Dendritic cell treated with granulocyte-macrophage colony-stimulating factor and Interleukin-4, amounts not matched to agents 40 ng/mL and 50 ng/mL, for 4 days (primary cell): ENCODE measurements around the gene SPTSSB.

Experiments
- H3K27ac Mint-ChIP-seq: one replicate; pipeline ENCODE4 v1.8.0; 2022; ENCODE audit warnings: mild to moderate bottlenecking, mixed read lengths
- H3K27me3 Mint-ChIP-seq: one replicate; pipeline ENCODE4 v1.8.0; 2022; ENCODE audit warnings: mild to moderate bottlenecking, mixed read lengths
- H3K36me3 Mint-ChIP-seq: one replicate; pipeline ENCODE4 v1.8.0; 2022; ENCODE audit warnings: low read depth, mixed read lengths
- H3K4me1 Mint-ChIP-seq: one replicate; pipeline ENCODE4 v1.8.0; 2022; ENCODE audit warnings: low read depth, mixed read lengths
- H3K4me3 Mint-ChIP-seq: one replicate; pipeline ENCODE4 v1.8.0; 2022; ENCODE audit warnings: mild to moderate bottlenecking, moderate library complexity, mixed read lengths
- H3K9me3 Mint-ChIP-seq: one replicate; pipeline ENCODE4 v1.8.0; 2022; ENCODE audit warnings: mixed read lengths
- intact Hi-C: fragments of 100-400 bp; cut with micrococcal nuclease; formaldehyde crosslinking; loops from one replicate; pipeline ENCODE4 v1.15.0; 2022

Gene SPTSSB, protein sequence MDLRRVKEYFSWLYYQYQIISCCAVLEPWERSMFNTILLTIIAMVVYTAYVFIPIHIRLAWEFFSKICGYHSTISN

DNA sequence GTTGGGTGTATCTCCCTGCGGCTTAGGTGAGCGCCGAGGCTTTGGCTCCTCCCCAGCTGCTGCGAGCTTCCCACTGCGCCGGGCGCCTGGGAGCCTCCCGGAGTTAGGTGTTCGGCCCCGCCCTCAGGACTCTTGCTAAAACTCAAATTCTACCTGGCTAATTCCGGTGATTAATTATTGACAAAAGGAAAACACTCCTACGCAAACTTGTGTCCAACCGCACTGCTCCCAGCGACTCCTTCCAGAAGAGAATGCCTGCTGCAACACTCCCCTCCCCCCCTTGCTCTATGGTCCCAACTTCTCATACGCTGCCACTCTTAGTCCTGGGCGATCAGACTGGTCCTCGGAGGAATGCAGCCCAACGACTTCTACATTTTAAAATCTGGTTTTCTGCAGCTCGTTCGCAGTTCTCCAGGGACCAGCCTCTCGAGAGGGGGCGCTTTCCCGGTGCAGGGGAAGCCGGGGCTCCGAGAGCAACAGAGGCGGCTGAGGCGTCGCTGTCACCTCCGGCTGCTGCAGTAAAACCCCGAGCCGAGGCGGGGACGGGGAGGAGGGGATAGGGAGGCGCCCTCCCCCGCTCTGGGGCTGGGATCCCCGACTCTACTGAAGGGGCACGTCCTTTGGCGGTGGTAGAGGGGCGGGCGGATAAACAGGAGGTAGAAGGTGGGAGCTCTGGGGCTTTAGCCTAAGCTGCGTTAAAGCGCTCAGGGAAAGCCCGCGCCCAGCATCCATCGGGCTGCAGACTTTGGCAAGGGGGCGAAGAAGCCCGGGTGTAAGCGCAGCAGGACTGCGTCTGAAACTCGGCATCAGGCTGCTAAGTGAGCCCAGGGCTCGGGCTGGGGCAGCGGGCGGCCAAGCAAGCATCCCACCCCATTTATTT, at the start of gene SPTSSB:
Gene SPTSSB, minus strand, starts transcription at position 77 of the 880 bp plus-strand sequence. CDS start 25,194 bp downstream, outside the sequence.
- Mint-ChIP-seq H3K9me3 (no peaks in the 10 kb centered on the region), H3K27ac (peak within 1 kb of the TSS; percentile 28), H3K27me3 (peaks cover 81% of the 10 kb centered on the region), H3K4me3 (peak within 1 kb of the TSS; percentile 83), H3K4me1 (peaks cover 19% of the 10 kb centered on the region), H3K36me3 (no peaks in the 10 kb centered on the region)
- intact Hi-C loops: no loop called here

DNA sequence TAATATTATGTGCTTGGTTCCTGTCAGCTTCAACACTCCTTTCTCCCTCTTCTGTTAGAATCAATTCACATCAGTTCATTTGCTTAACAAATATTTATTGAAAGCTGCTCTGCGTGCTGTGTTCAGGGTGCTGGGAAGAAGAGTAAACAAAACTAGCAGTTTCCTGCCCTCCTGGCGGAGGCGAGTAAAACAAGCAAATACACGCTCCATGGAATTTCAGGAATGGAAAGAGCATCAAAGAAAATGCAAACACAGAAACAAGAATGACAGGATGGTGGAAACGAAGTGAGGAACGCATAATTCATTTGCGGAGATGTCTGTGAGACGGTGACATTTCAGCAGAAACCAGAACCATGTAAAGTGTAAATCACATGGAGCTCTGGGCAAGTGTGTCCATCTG, 49.4 kb upstream of the SPTSSB start:
- peaks cover 7% of the 10 kb centered on the region for H3K9me3 Mint-ChIP-seq
- H3K36me3 Mint-ChIP-seq: no peaks in the 10 kb centered on the region
- no peak overlapping the region for H3K27ac Mint-ChIP-seq
- H3K4me1 Mint-ChIP-seq: no peaks in the 10 kb centered on the region
- H3K27me3 Mint-ChIP-seq: peaks cover 2% of the 10 kb centered on the region
- intact Hi-C loops: loop anchor here (5.0 to 10.0 kb wide), 2 partner anchors 466 to 733 kb away; no protein-coding TSS in a partner anchor
- no peak overlapping the region for H3K4me3 Mint-ChIP-seq

DNA sequence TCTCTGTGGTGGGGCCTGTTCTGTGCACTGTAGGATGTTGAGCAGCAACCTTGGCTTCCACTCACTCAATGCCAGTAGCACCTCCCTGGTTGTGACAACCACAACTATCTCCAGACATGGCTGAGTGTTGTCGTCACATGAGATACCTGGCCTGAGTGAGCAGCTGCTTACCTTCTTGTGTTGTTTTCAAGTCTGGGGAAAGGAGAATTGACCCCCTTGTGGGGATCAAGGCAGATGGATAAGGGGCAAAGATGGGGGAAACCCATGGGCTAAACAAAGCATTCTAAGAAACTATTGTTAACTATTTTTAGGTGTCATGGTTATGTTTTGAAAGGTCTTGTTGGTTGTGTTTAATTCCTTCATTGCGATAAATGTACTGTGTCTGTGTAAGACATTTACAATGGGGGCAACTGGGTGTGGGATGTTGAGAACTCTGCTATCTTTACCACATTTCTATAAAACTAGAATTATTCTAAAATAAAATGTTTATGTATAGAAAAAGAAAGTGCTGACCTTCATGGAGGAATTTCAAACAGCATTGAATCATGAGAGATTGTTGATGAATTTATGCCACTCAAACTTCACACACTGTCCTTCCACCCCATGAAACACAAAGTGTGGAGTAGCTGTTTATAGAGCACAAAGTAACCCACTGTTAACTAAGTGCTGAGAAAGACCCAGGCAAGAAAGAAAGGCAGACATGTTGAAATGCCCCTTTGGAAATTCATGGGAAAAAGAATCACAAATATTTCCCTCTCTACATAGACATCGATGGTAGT, 48.4 kb upstream of the SPTSSB start:
- H3K36me3 Mint-ChIP-seq: no peaks in the 10 kb centered on the region
- intact Hi-C loops: loop anchor here (5.0 to 10.0 kb wide), 2 partner anchors 465 to 732 kb away; no protein-coding TSS in a partner anchor
- H3K4me3 Mint-ChIP-seq: no peak overlapping the region
- H3K9me3 Mint-ChIP-seq: peaks cover 7% of the 10 kb centered on the region
- peaks cover 2% of the 10 kb centered on the region for H3K27me3 Mint-ChIP-seq
- no peak overlapping the region for H3K27ac Mint-ChIP-seq
- H3K4me1 Mint-ChIP-seq: no peaks in the 10 kb centered on the region

DNA sequence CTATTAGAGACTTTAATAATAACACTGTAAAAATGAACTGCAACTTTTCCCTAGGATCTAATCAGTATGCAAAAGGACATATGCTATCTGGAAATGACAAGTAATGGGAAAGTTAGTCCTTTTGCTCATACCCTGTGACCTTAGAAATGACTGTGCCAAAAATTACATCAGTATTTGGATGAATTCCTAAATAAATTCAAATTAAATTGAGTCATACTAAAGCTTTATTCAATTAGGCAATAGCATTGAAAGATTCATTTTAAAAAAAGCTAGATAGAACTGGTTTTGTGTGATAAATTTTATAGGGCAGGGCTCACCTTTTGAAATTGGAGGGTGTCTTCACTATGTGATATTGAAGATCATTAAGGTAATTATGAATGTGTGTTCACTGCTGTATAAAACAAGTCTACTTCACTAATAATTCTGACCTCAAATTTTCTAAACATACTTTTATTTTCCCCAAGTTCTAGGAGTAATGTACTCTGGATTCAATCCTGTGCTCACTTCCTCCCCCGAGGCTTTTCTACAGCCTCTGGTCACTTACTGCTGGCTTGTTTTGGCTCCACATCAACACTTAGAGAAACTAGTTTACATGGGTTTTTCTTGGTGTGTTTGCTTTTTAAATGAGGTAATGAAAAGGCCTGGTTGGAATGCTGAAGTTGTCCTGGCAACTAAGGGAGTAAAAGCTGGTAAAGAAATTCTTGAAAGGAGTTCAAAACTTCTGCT, 44.4 kb upstream of the SPTSSB start:
- no peak overlapping the region for H3K27ac Mint-ChIP-seq
- H3K4me3 Mint-ChIP-seq: no peak overlapping the region
- intact Hi-C loops: no loop called here
- H3K4me1 Mint-ChIP-seq: no peaks in the 10 kb centered on the region
- H3K36me3 Mint-ChIP-seq: no peaks in the 10 kb centered on the region
- peaks cover 7% of the 10 kb centered on the region for H3K9me3 Mint-ChIP-seq
- peaks cover 4% of the 10 kb centered on the region for H3K27me3 Mint-ChIP-seq

DNA sequence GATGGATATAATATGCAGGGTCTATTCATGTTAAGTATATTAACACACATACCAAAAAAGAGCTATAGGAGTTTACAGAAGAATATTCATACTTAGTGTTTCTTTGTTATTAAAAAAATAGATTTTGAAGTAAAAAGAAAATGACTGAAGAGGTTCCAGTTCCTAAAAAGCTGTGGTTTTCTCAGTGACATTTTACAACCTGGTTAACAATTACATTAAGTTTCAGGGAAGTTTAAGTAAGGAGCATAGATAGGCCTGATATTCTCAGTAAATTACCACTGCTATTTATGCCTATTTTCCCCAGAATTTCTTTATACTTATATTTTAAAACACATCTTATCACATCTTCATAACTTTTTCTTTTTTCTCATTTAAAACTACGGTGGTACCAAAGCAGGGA, 43.6 kb upstream of the SPTSSB start:
- H3K9me3 Mint-ChIP-seq: peaks cover 7% of the 10 kb centered on the region
- H3K36me3 Mint-ChIP-seq: no peaks in the 10 kb centered on the region
- intact Hi-C loops: no loop called here
- no peak overlapping the region for H3K27ac Mint-ChIP-seq
- H3K4me3 Mint-ChIP-seq: no peak overlapping the region
- no peaks in the 10 kb centered on the region for H3K4me1 Mint-ChIP-seq
- H3K27me3 Mint-ChIP-seq: peaks cover 4% of the 10 kb centered on the region

DNA sequence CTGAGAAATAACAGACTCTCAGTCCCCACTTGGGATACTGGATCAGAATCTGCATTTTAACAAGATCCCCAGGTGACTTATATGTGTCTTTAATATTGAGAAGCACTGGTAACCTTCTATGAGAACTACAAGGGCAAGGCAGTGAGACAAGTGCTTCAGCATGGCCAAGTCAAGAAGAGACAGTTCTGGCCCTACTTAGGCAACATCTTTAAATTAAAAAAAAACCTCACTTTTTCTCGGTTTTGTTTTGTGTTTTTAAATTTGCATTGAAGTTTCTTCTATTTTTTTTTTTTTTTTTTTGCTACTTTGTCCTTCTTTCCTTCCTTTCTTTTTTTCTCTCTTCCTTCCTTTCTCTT, 42.5 kb upstream of the SPTSSB start:
- Mint-ChIP-seq H3K27me3 (peaks cover 2% of the 10 kb centered on the region), H3K27ac (no peak overlapping the region), H3K36me3 (no peaks in the 10 kb centered on the region), H3K9me3 (peaks cover 7% of the 10 kb centered on the region), H3K4me1 (no peaks in the 10 kb centered on the region), H3K4me3 (no peak overlapping the region)
- intact Hi-C loops: no loop called here

DNA sequence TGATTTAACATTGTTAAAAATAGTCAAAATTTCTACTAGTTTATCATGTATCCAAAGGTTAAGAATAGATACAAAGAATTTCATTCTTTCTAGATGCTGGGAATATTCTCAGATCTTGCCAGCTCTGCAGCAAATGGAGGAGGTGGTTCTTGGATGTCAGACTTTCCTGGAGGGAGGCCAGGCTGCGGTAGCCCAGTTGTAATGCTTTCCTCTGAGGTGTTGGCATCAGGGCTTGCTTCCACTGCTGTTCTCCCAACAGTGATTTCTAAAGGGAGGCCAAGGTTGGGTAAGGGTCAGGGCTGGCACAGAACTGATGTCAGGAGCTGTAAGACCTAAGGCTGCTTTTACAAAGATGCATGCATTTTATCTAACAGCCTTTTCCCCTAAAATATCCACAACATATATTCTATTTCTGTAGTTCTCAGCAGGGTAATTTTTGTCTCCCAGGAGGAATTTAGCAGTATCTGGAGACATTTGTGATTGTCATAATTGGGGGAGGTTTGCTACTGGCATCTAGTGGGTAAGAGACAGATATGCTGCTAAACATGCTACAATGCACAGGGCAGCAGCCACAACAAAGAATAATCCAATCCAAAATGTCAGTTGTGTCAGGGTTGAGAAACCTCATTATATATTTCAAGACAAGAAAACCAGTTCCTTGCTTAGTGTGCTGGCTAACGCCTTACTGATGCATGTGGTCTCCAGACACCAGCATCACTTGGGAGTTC, 42.0 kb upstream of the SPTSSB start:
- Mint-ChIP-seq H3K36me3 (no peaks in the 10 kb centered on the region), H3K9me3 (peaks cover 7% of the 10 kb centered on the region), H3K4me1 (no peaks in the 10 kb centered on the region), H3K27me3 (peaks cover 2% of the 10 kb centered on the region), H3K27ac (no peak overlapping the region), H3K4me3 (no peak overlapping the region)
- intact Hi-C loops: no loop called here

DNA sequence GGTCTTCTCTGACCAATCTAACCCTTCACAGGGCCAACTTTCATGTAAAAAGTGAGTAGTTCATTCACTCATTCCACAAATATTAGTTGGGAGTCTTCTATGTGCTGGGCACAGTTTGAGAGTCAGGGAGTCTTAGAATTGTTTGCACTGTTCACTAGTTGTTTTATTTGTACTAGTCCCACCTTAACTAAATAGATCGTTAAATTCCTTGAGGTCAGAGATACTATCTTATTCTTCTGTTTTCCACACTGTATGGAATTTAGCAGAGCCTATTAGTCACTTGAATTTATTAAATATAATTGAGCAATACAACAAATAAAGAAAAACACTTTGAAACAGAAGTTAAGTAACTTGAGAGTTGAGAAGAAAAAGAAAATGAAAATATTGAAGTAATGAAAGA, 40.8 kb upstream of the SPTSSB start:
- H3K36me3 Mint-ChIP-seq: no peaks in the 10 kb centered on the region
- intact Hi-C loops: no loop called here
- peaks cover 2% of the 10 kb centered on the region for H3K27me3 Mint-ChIP-seq
- H3K4me3 Mint-ChIP-seq: no peak overlapping the region
- no peak overlapping the region for H3K27ac Mint-ChIP-seq
- peaks cover 5% of the 10 kb centered on the region for H3K9me3 Mint-ChIP-seq
- H3K4me1 Mint-ChIP-seq: no peaks in the 10 kb centered on the region

DNA sequence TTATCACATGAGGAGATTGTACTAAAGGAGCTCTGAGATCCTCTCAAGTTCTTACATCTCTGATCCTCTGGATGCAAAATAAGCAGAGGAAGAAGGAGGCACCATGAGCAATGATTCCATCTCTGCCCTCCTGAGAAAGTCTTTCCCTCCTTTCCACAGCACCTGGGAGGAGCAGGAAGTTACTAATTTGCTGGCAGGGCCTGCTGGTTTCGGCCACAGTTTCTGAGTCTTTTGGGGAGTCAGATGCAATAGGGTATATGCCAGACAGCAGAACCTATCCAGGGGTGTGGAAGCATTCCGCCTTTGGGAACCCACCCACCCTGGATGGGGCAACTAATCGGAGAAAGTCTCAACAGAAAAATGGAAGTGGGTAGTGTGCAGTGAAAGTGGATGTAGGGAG, 38.5 kb upstream of the SPTSSB start:
- Mint-ChIP-seq H3K27me3 (peaks cover 2% of the 10 kb centered on the region), H3K27ac (no peak overlapping the region), H3K4me1 (peaks cover 7% of the 10 kb centered on the region), H3K9me3 (no peaks in the 10 kb centered on the region), H3K36me3 (no peaks in the 10 kb centered on the region), H3K4me3 (no peak overlapping the region)
- intact Hi-C loops: loop anchor here (1.0 to 10.0 kb wide), 2 partner anchors 105 to 136 kb away; no protein-coding TSS in a partner anchor

DNA sequence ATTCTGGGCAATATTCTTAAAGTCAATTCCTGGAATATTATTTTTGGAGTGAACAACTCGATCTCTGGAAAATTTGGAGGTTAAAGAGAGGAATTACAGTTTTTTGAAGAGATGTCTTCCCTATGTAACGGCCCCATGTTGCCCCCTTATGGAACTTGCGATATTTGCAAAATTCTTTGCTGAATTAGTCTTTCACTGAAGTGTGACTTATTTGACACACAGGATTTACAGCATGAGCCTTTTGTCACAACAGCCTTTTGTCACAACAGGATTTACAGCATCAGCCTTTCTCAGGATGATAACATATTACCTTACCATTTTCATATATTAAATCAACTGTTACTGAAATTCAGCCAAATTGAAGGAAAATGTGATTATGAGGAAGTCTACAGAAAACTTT, 37.8 kb upstream of the SPTSSB start:
- peaks cover 2% of the 10 kb centered on the region for H3K27me3 Mint-ChIP-seq
- H3K4me1 Mint-ChIP-seq: peaks cover 7% of the 10 kb centered on the region
- no peak overlapping the region for H3K27ac Mint-ChIP-seq
- H3K4me3 Mint-ChIP-seq: no peak overlapping the region
- no peaks in the 10 kb centered on the region for H3K36me3 Mint-ChIP-seq
- no peaks in the 10 kb centered on the region for H3K9me3 Mint-ChIP-seq
- intact Hi-C loops: loop anchor here (1.0 to 10.0 kb wide), 2 partner anchors 104 to 135 kb away; no protein-coding TSS in a partner anchor

DNA sequence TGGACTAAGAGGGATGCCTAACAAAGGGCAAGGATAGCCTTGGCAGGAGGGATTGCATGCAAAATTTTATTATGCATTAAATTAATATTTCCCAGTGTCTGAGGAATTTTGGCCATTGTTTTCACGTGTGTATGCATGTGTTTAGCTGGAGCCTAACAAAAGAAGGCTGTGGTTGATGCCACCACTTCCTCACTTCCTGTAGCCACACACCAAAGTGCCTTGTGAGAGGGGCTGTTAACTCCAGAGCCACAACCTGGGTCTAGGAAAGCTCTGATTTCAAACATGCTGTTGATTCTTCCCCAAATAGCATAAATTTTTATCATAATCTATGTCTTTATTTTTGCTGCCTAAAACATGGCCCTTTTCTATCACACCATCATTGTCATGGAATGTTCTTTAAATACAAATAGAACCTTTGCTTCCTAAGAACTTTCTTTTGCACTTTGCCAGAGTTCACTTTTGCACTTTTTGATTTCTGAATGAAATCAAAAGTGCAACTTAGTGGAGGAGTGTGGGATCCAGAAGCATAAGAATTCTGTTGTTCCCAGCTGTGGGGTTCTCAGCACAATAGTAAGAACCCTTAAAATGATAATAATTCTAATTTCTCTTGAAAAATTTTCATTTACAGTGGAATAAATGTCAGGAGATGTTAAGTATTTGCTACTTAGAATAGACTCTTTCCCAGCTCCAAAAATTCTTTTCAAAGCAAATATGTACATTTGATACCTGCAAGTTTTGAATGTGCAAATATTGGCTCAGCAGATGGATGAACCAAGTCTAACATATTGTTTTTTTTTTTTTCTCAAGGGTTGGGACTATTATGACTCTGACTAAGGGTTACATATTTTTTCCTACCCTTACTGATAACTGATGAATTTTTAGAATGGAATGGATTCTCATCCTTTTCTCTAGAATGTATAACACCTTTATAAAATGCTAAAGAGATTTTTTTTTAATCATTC, 35.6 kb upstream of the SPTSSB start:
- H3K9me3 Mint-ChIP-seq: no peaks in the 10 kb centered on the region
- no peak overlapping the region for H3K4me3 Mint-ChIP-seq
- no peak overlapping the region for H3K27ac Mint-ChIP-seq
- peaks cover 7% of the 10 kb centered on the region for H3K4me1 Mint-ChIP-seq
- intact Hi-C loops: loop anchor here (10.0 kb wide), 1 partner anchor 102 kb away; no protein-coding TSS in a partner anchor
- H3K27me3 Mint-ChIP-seq: no peaks in the 10 kb centered on the region
- no peaks in the 10 kb centered on the region for H3K36me3 Mint-ChIP-seq

DNA sequence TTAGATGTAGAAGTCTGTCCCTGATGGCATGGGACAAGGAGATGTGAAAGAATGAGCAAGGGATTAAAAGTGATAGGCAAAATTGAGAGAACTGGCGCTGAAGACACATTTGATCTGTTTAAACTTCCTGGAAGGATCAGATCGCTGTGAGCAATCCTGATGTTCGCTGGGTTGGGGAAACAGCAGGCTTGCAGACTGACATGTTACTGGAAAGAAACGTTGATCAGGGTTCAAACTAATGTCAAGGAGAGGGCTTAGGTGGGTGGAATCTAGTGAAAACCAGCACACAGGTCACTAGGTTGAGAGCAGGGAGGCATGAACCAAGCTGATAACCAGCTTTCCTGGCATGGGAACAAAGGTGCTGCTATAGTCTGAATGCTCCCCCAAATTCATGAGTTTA, 34.5 kb upstream of the SPTSSB start:
- Mint-ChIP-seq H3K4me3 (no peak overlapping the region), H3K27ac (no peak overlapping the region), H3K4me1 (peaks cover 7% of the 10 kb centered on the region), H3K36me3 (no peaks in the 10 kb centered on the region), H3K27me3 (no peaks in the 10 kb centered on the region), H3K9me3 (no peaks in the 10 kb centered on the region)
- intact Hi-C loops: loop anchor here (10.0 kb wide), 1 partner anchor 101 kb away; no protein-coding TSS in a partner anchor
